ENCODE data around the gene ACSM4. TPM values are rescaled to one million over a fixed set of nuclear protein-coding genes. Genes with fewer than 3 reads are reported as not detected.
A peak's percentile ranks its signal among the peaks of the same experiment; 100 is the strongest.

Gene ACSM4
- total RNA-seq, 2 experiments from 2014 or later = not detected

- POLR2A ChIA-PET = no interaction called here
- no peaks in the 10 kb centered on the region for H3K27me3 Mint-ChIP-seq
- Histone ChIP-seq H3K36me3 (ENCODE audit: insufficient read depth, low read length) (no peaks in the 10 kb centered on the region), H3K27me3 (ENCODE audit: control insufficient read depth in 1 of 2, insufficient read depth in 2 of 2, low read length in 2 of 2) (no peaks in the 10 kb centered on the region), H3K27ac (ENCODE audit: low read depth in 1 of 2, low read length in 2 of 2) (no peak overlapping the region), H3K9me3 (ENCODE audit: control insufficient read depth in 1 of 2, insufficient read depth in 1 of 2, low read length in 2 of 2) (peaks cover 9 to 11% of the 10 kb centered on the region in 2 experiments), H3K4me3 (ENCODE audit: low read length) (no peak overlapping the region), H3K4me1 (ENCODE audit: insufficient read depth, low read length) (peaks cover 24% of the 10 kb centered on the region)
- H3K36me3 Mint-ChIP-seq (ENCODE audit: low read depth) = peaks cover 3% of the 10 kb centered on the region
- peaks cover 6% of the 10 kb centered on the region for H3K9me3 Mint-ChIP-seq
- H3K4me1 Mint-ChIP-seq (ENCODE audit: low read depth) = peaks cover 35% of the 10 kb centered on the region
- no peak overlapping the region for H3K4me3 Mint-ChIP-seq
- DNase-seq (no peak), ATAC-seq (ENCODE audit: poor library complexity) (no peak)
- H3K27ac Mint-ChIP-seq = no peak overlapping the region
- no peak for TF ChIP-seq CTCF (IDR thresholded peaks at IDR 0.05)
- CTCF ChIA-PET = no interaction called here
- intact Hi-C loops (cut with DNase I, micrococcal nuclease) = no loop called here
Measured at GRCh38 chr12:7349418-7349817, 45.5 kb downstream of the ACSM4 start.

- Histone ChIP-seq H3K27ac (ENCODE audit: low read depth in 1 of 2, low read length in 2 of 2) (no peak overlapping the region), H3K4me1 (ENCODE audit: insufficient read depth, low read length) (peaks cover 11% of the 10 kb centered on the region), H3K27me3 (ENCODE audit: control insufficient read depth in 1 of 2, insufficient read depth in 2 of 2, low read length in 2 of 2) (no peaks in the 10 kb centered on the region), H3K9me3 (ENCODE audit: control insufficient read depth in 1 of 2, insufficient read depth in 1 of 2, low read length in 2 of 2) (peaks cover 0 to 4% of the 10 kb centered on the region in 2 experiments), H3K4me3 (ENCODE audit: low read length) (no peak overlapping the region), H3K36me3 (ENCODE audit: insufficient read depth, low read length) (no peaks in the 10 kb centered on the region)
- no peak for ATAC-seq (ENCODE audit: poor library complexity)
- intact Hi-C loops (cut with DNase I, micrococcal nuclease) = no loop called here
- H3K4me1 Mint-ChIP-seq (ENCODE audit: low read depth) = peaks cover 24% of the 10 kb centered on the region
- H3K27ac Mint-ChIP-seq = no peak overlapping the region
- TF ChIP-seq CTCF (IDR thresholded peaks at IDR 0.05) = no peak
- H3K9me3 Mint-ChIP-seq = peaks cover 3% of the 10 kb centered on the region
- ChIA-PET POLR2A (no interaction called here), CTCF (no interaction called here)
- H3K36me3 Mint-ChIP-seq (ENCODE audit: low read depth) = peaks cover 3% of the 10 kb centered on the region
- peak in 1 of 14 experiments; percentile 19 for DNase-seq
- H3K27me3 Mint-ChIP-seq = no peaks in the 10 kb centered on the region
- H3K4me3 Mint-ChIP-seq = no peak overlapping the region
Measured at GRCh38 chr12:7351177-7351576, 47.3 kb downstream of the ACSM4 start.

GRCh38 chr12:7352661-7353060, 48.8 kb downstream of the ACSM4 start:
- H3K9me3 Mint-ChIP-seq = no peaks in the 10 kb centered on the region
- no peak overlapping the region for H3K4me3 Mint-ChIP-seq
- no peaks in the 10 kb centered on the region for H3K9me3 ChIP-seq (ENCODE audit: control insufficient read depth in 1 of 2, insufficient read depth in 1 of 2, low read length in 2 of 2)
- H3K36me3 Mint-ChIP-seq (ENCODE audit: low read depth) = no peaks in the 10 kb centered on the region
- intact Hi-C loops (cut with DNase I, micrococcal nuclease) = no loop called here
- no peaks in the 10 kb centered on the region for H3K27me3 Mint-ChIP-seq
- H3K27ac ChIP-seq (ENCODE audit: low read depth in 1 of 2, low read length in 2 of 2) = no peak overlapping the region
- CTCF ChIA-PET = no interaction called here
- POLR2A ChIA-PET = no interaction called here
- ATAC-seq (ENCODE audit: poor library complexity) (no peak), DNase-seq (no peak)
- no peak for TF ChIP-seq CTCF (IDR thresholded peaks at IDR 0.05)
- H3K4me1 ChIP-seq (ENCODE audit: insufficient read depth, low read length) = peaks cover 5% of the 10 kb centered on the region
- no peaks in the 10 kb centered on the region for H3K36me3 ChIP-seq (ENCODE audit: insufficient read depth, low read length)
- peaks cover 14% of the 10 kb centered on the region for H3K4me1 Mint-ChIP-seq (ENCODE audit: low read depth)
- no peaks in the 10 kb centered on the region for H3K27me3 ChIP-seq (ENCODE audit: control insufficient read depth in 1 of 2, insufficient read depth in 2 of 2, low read length in 2 of 2)
- no peak overlapping the region for H3K4me3 ChIP-seq (ENCODE audit: low read length)
- no peak overlapping the region for H3K27ac Mint-ChIP-seq

Data from CD4-positive, alpha-beta T cell (primary cell).